Suppressor macrophage treated with lipopolysaccharide for 4 hours (primary cell): ENCODE data around the gene EIF3L.

ENCODE experiments used
- DNase-seq: peaks from one replicate; pipeline ENCODE4 v3.0.0-alpha.2; 2020

Gene EIF3L

GRCh38 chr22:37817705-37818408 is 31.4 kb upstream of the EIF3L start:
- peak; percentile 88 for DNase-seq

GRCh38 chr22:37818409-37819104 is 30.7 kb upstream of the EIF3L start:
- DNase-seq: peak; percentile 74

GRCh38 chr22:37819105-37819433 is 30.1 kb upstream of the EIF3L start:
- DNase-seq: no peak

GRCh38 chr22:37820350-37820749 is 28.9 kb upstream of the EIF3L start:
- no peak for DNase-seq

GRCh38 chr22:37822079-37822833 is 27.0 kb upstream of the EIF3L start:
- DNase-seq: no peak

GRCh38 chr22:37823134-37823985 is 25.9 kb upstream of the EIF3L start, which contains the start of gene GALR3:
Gene GALR3 (plus strand): TSS chr22:37823382. CDS start chr22:37823407, 25 bp downstream.
- DNase-seq: no peak

- DNase-seq: peak; percentile 6
Measured at GRCh38 chr22:37824674-37825641, 24.3 kb upstream of the EIF3L start.

- DNase-seq: no peak
Measured at GRCh38 chr22:37827056-37827455, 22.2 kb upstream of the EIF3L start.

- no peak for DNase-seq
Measured at GRCh38 chr22:37830093-37830842, 19.0 kb upstream of the EIF3L start.

GRCh38 chr22:37831472-37831871 is 17.7 kb upstream of the EIF3L start:
- no peak for DNase-seq

GRCh38 chr22:37832022-37832857 is 17.0 kb upstream of the EIF3L start:
- DNase-seq: no peak

- no peak for DNase-seq
Measured at GRCh38 chr22:37842015-37842793, 7.0 kb upstream of the EIF3L start.

- peak; percentile 35 for DNase-seq
Measured at GRCh38 chr22:37843741-37844089, 5.5 kb upstream of the EIF3L start.

- DNase-seq: peak; percentile 30
Measured at GRCh38 chr22:37844904-37845329, 4.3 kb upstream of the EIF3L start.

- no peak for DNase-seq
Measured at GRCh38 chr22:37846433-37846832, 2.8 kb upstream of the EIF3L start.

- DNase-seq: peak; percentile 30
Measured at GRCh38 chr22:37848587-37849088, 581 bp upstream of the EIF3L start.

- no peak for DNase-seq
Measured at GRCh38 chr22:37850801-37851200, 1.6 kb downstream of the EIF3L start.

GRCh38 chr22:37852418-37852817 is 3.2 kb downstream of the EIF3L start:
- DNase-seq: no peak

GRCh38 chr22:37854946-37855345 is 5.7 kb downstream of the EIF3L start:
- DNase-seq: no peak
